ENCODE measurements around the gene PRX.

Gene PRX

GRCh38 chr19:40357640-40358039, 55.5 kb downstream of the PRX start:
- Histone ChIP-seq H3K27ac (no peak overlapping the region), H3K36me3 (ENCODE audit: insufficient read depth) (no peaks in the 10 kb centered on the region), H4K20me1 (ENCODE audit: insufficient read depth) (no peaks in the 10 kb centered on the region), H3K27me3 (ENCODE audit: insufficient read depth, low read depth) (no peaks in the 10 kb centered on the region), H3K4me1 (ENCODE audit: low read depth, poor library complexity, severe bottlenecking) (peaks cover 6% of the 10 kb centered on the region), H3K4me2 (no peak overlapping the region), H2AFZ (ENCODE audit: low read depth) (no peak overlapping the region), H3K9ac (no peak overlapping the region), H3K79me2 (ENCODE audit: insufficient read depth, low read depth) (no peaks in the 10 kb centered on the region), H3K4me3 (IDR thresholded peaks at IDR 0.05; ENCODE audit: insufficient read depth, low read depth, low read length) (no peak overlapping the region)
- no peak for TF ChIP-seq CTCF (conservative IDR thresholded peaks at IDR 0.05; ENCODE audit: low read depth, low read length)

- Histone ChIP-seq H3K27ac (no peak overlapping the region), H3K27me3 (ENCODE audit: insufficient read depth, low read depth) (no peaks in the 10 kb centered on the region), H3K4me2 (no peak overlapping the region), H3K4me3 (IDR thresholded peaks at IDR 0.05; ENCODE audit: insufficient read depth, low read depth, low read length) (no peak overlapping the region), H4K20me1 (ENCODE audit: insufficient read depth) (no peaks in the 10 kb centered on the region), H3K4me1 (ENCODE audit: low read depth, poor library complexity, severe bottlenecking) (peaks cover 6% of the 10 kb centered on the region), H3K9ac (no peak overlapping the region), H2AFZ (ENCODE audit: low read depth) (no peak overlapping the region), H3K79me2 (ENCODE audit: insufficient read depth, low read depth) (no peaks in the 10 kb centered on the region), H3K36me3 (ENCODE audit: insufficient read depth) (no peaks in the 10 kb centered on the region)
- TF ChIP-seq CTCF (conservative IDR thresholded peaks at IDR 0.05; ENCODE audit: low read depth, low read length) = no peak
Measured at GRCh38 chr19:40356681-40357595, 56.2 kb downstream of the PRX start.

- Histone ChIP-seq H3K4me2 (no peak overlapping the region), H3K27ac (no peak overlapping the region), H3K79me2 (ENCODE audit: insufficient read depth, low read depth) (no peaks in the 10 kb centered on the region), H4K20me1 (ENCODE audit: insufficient read depth) (no peaks in the 10 kb centered on the region), H3K36me3 (ENCODE audit: insufficient read depth) (no peaks in the 10 kb centered on the region), H2AFZ (ENCODE audit: low read depth) (no peak overlapping the region), H3K27me3 (ENCODE audit: insufficient read depth, low read depth) (no peaks in the 10 kb centered on the region), H3K4me3 (IDR thresholded peaks at IDR 0.05; ENCODE audit: insufficient read depth, low read depth, low read length) (no peak overlapping the region), H3K4me1 (ENCODE audit: low read depth, poor library complexity, severe bottlenecking) (peaks cover 6% of the 10 kb centered on the region), H3K9ac (no peak overlapping the region)
- TF ChIP-seq CTCF (conservative IDR thresholded peaks at IDR 0.05; ENCODE audit: low read depth, low read length) = no peak
Measured at GRCh38 chr19:40355975-40356680, 57.0 kb downstream of the PRX start.

GRCh38 chr19:40348961-40349507, 64.1 kb downstream of the PRX start:
- Histone ChIP-seq H3K9ac (peak overlapping the region; percentile 17; the same call in 1 of the 2 replicates), H3K4me2 (peak overlapping the region; percentile 77), H3K36me3 (ENCODE audit: insufficient read depth) (no peaks in the 10 kb centered on the region), H3K27ac (no peak overlapping the region), H3K4me3 (IDR thresholded peaks at IDR 0.05; ENCODE audit: insufficient read depth, low read depth, low read length) (no peak overlapping the region), H2AFZ (ENCODE audit: low read depth) (peak overlapping the region; percentile 45; the same call in 1 of the 2 replicates), H4K20me1 (ENCODE audit: insufficient read depth) (no peaks in the 10 kb centered on the region), H3K79me2 (ENCODE audit: insufficient read depth, low read depth) (peaks cover 19% of the 10 kb centered on the region; the same call in 1 of the 2 replicates), H3K27me3 (ENCODE audit: insufficient read depth, low read depth) (no peaks in the 10 kb centered on the region), H3K4me1 (ENCODE audit: low read depth, poor library complexity, severe bottlenecking) (peaks cover 11% of the 10 kb centered on the region)
- no peak for TF ChIP-seq CTCF (conservative IDR thresholded peaks at IDR 0.05; ENCODE audit: low read depth, low read length)
